ENCODE measurements around the gene SAMD8.

DNA sequence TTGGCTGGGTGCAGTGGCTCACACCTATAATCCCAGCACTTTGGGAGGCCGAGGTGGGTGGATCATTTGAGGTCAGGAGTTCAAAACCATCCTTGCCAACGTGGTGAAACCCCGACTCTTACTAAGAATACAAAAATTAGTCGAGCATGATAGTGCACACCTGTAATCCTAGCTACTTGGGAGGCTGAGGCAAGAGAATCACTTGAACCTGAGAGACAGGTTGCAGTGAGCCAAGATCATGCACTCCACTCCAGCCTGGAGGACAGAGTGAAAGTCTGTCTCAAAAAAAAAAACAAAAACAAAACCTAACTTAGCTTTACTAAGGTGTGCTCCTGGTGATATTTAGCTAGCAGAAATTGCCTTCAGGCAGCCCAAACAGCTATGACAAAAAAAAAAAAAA is 74.9 kb downstream of the SAMD8 start:
- TF ChIP-seq CTCF (IDR thresholded peaks at IDR 0.05), result no peak
- TF ChIP-seq POLR2A (IDR thresholded peaks at IDR 0.05), result no peak

Data from thyroid gland (tissue), 4 donors.